SK-N-MC (cell line): Measurements from ENCODE around the gene SCIN.

ENCODE experiments used
- EZH2 ChIP-seq: fragments of 200-600 bp; sonication (generic); IDR thresholded peaks from one replicate; pipeline ENCODE4 v1.6.1; 2017; ENCODE audit warnings: antibody characterized with exemption
- FOXP2 ChIP-seq: optimal IDR thresholded peaks from 2 replicates; pipeline ENCODE3; 2011; ENCODE audit warnings: mild to moderate bottlenecking, moderate library complexity; ENCODE audit not compliant: insufficient read depth; ENCODE audit errors: extremely low read length, control extremely low read depth
- POLR2AphosphoS5 ChIP-seq: IDR thresholded peaks from 2 replicates; pipeline ENCODE4 v1.6.1; 2012; ENCODE audit warnings: mild to moderate bottlenecking, low read depth, low read length, borderline replicate concordance

DNA sequence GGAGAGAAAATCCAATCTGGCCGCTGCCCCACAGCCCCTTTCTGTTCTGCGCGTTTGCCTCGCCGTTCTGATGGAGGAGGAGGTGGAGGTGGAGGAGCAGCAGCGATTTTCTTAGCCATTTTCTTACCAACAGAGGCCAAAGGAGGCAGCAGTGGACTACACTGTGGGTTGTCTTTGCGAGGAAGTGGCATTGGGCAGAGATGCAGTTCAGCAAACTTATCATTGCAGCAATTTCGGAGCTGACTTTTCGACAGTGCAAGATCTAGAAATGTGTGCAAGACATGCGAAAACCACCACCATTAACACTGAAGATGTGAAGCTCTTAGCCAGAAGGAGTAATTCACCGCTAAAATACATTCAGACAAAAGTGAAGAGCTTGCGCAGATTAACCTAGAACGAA lies 115.0 kb downstream of the SCIN start:
- no peak for TF ChIP-seq EZH2
- no peak for TF ChIP-seq POLR2AphosphoS5
- no peak for TF ChIP-seq FOXP2
